ENCODE results near the gene TRAK1.

TRAK1 gene

DNA sequence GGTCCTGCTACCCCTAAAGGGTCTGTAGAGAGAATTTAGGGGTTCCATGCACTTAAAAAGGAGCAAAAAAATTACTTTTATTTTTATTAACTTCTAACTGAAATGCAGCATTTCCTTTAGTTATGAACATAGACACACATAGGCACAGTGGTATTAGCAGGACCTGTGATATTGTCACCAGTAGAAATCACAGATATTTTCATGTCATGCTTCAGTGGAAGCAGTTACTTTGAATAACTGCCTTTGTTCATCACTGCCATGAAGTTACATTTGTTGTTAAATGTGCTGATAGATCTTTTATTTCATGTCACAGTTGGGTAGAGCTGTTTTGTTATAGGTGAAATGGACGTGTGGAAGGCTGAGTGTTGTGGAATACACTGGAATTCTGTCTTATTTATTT lies 37.4 kb downstream of the TRAK1 start:
- DNase-seq = peak; percentile 69 to 77

DNA sequence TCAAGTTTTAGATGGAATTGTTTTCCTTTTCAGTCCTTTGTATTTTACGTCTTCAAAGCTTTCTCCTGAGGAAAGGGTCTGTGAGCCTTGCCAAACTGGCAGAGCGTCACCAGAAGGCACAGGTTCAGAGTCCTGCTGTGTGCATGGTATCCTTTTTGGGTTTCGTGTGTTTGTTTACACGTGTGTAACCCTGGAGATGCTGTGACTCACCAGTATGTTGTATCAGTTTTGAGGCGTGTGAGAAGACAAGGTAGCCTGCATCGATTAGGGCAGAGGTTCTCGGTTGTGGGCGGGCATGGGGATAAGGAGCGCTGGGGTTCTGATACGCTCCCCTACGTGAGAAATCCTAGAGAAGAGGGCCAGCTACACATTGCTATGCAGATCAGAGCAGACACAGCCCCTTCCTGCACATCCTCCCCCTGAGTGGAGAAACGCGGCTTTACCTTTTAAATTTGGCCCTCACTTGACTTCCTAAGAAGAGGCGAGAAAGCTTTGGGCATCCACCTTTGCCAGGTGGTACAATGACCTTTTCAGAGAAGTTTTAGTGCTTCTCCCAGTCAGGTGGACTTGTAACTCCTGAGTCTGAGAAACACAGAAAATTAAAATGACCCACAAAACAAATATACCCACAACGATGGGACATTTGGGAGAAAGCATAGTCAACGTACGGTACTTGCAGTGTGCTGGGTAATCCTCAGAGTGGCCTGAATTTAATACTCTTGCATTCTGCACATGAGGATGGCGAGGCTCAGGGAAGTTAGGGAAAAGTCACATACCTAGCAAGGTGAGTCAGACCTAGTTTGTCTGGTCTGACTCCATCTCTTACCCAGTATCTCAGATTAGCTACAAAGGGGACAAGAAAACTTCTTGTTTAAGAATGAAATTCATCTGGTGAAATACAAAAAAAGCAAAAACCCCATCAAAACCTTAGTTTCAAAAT lies 38.1 kb downstream of the TRAK1 start:
- DNase-seq = peak in 1 of 2 experiments; percentile 38

DNA sequence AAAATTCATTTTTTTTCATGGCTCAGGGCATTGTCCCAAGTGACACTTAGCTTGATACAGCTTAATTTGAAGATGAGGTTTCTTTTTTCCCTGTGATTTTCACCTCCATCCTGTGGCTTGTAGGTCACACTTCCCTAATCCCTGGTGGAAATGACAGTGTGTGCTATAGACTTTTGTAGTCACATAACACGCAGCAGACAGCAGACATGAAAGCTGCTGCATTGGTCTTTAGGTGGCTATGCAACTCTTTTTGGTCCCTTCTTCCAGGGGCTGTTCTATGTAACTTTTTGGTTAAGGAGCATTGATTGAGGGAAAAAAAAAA lies 38.8 kb downstream of the TRAK1 start:
- no peak for DNase-seq

DNA sequence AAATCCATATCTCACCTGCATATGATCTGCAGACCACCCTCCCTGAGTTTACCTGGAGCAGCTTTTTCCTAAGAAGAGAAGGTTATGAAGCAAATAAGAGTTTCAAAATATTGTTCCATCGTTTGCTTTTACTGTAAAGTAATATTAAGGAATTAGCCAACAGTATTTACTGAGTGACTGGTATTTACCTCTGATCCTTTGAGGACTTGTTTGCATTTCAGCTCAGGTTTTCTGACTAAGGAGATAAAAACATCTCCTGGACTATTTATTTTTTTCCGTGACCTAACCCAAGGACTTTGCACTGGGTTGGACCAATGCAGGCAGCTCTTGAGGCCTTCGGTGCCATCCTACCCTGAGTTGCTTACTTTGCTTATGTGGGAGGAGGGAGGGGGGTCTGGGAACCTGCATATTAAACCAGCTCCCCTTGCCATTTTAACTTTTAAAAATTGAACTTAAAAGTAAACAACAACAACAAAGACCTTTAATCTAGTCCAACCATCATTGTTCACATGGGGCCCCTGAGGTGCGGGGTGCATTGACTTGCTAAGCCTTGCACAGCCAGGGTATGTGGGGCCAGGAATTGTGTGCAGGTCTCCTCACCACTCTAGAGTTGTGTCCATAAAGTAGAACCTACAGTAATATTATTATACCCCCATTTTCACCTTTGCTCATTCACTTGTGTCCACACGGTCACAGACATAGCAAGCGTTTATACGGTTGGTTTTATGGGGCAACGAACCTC lies 39.3 kb downstream of the TRAK1 start:
- peak in 1 of 2 experiments; percentile 41 for DNase-seq

DNA sequence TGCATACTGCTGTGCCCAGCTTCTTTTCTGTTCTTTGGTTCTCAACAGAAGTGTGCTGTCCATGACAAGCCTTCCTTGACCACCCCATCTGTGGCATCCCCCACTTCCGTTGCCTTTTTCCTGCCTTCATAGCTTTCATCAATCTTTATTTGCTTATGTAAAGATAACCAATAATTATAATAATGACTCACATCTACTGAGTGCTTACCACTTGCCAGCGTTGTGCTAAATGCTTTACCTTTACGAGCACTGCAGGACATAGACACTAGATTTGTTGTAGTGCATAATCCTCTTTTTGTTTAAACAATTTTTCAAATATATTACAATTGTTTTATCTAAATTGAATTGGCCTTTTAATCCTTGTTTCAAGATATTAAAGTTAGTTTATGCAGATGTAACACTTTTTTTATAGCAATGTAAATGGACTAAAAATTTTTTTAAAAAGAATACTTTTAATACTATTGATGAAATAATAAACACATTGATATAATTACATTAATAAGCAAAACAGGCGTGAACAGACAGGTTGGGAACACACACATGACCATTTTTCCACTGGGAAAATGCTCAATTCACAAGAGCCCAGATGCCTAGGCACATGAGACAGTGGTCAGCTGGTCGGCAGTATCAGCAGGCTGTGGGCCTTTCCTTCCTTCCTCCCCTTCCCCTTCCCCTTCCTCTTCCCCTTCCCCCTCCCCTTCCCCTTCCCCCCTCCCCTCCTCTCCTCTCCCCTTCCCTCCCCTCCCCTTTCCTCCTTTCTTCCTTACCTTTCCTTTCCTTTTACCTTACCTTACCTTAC lies 42.5 kb downstream of the TRAK1 start:
- DNase-seq = no peak

DNA sequence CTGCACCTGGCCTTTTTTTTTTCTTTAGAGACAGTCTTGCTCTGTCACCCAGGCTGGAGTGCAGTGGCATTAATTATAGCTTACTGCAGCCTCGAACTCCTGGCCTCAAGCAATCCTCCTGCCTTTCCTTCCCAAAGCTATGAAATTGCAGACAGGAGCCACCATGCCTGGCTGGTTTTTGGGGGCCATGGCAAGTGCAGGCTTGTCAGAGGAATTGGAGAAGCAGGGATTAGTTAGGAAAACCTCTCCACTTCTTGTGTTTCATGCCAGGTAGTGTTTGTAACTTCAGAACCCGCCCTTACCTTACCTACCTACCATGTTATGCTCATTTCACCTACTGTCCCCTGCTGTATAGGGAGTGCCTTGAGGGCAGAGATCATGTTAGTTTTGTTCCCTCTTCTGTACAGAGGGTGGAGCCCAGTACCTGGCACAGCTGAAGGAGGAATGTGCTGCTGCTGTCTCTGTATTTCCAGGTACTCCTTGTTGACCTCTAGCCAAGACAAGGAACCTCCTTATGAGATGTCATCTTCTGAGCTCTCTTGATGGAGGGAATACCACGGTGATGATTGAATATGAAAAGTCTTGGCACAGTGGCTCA lies 43.8 kb downstream of the TRAK1 start:
- no peak for DNase-seq

DNA sequence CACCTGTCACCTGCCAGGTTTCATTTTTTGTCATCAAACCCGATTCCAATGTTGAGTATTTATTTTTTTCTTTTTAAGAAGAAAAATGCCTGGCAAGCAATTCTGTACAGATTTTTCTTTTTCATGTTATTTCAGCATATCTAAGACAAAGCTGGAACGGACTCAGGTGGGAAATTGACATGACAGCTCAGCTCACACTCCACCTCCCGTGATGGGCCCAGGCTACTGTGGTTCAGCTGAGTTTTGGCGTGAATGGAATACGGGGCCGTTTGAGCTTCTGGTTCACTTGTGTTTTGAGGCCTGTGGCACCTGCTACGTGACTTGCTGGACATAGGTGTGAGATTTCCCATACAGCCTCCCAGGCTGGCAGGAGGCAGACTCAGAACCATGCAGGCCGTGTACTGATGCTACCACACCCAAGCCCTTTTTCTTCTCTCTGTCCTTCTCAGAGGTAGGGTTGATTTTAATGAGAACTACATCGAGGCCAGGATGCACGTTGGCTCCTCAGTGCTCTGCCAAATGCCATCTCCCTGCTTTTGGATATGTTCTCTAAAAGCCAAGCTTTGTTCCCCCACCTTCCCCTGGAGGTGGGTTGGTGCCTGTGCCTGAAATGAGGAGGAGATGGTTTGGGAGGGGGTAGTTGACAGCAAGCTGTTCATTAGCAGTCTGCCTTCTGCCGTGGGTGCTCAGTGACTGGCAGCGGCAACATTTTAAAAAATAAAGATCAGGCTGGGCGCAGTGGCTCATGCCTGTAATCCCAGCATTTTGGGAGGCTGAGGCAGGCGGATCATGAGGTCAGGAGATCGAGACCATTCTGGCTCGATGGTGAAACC lies 48.7 kb downstream of the TRAK1 start:
- DNase-seq = no peak

DNA sequence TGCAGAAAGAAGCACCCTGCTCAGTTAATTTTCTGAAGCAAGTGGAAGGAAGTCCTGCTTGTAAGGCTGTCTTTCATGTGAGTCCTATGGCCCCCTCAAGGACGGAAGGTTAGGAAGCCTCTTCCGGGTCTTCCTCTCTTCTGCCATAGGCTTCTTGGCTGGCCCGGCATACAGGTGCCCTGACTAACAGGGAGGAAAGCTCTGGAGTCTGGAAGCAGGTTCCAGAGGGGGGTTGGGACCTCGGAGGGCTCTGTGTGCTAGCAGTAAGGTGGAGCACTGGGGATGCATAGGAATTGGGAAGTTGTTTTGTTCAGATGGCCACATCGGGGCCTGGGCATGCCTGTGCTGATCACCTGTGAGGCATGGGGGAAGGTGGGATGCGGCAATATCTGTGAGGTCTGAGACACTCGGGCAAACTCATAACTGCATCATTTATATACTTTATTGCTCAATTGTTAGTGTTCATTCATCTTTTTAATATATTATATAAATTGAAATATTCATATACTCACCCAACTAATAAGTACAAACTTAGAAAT lies 49.6 kb downstream of the TRAK1 start:
- DNase-seq = no peak

DNA sequence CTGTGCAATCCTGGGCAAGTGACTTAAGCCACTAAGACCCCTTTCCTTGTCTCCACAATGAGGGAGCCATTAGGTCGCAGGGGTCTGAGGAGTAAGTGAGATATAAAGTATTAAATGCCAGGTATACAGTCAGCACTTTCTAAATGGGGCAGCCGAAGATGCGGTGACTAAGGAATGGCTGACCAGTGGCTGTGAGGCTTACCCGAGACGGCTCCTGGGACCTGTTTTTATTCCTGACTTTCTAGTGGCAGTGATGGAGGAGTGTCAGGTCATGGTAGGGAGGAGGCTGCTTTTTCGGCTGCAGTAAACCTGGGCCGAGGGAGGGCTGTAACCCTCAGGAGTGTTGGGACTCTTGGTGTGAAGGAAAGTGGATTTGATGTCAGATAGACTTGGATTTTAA lies 52.3 kb downstream of the TRAK1 start:
- no peak for DNase-seq

DNA sequence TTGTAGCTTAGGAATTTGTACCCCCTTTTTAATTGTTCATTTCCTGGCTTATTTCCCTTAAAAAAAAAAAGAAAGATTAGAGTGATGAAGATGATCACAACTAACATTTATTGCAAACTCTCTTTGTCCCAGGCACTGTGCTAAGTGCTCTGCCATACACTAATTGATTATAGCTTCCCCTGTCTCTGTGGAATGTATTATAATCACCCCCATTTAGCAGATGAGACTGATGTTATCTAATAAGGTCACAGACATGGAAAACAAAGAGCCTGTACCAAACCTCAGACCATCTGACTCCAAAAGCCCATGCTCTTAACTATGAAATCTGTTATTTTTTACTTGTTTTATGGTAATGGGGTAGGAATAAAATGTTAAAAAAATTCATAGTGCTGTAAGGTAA lies 53.1 kb downstream of the TRAK1 start:
- DNase-seq = no peak

DNA sequence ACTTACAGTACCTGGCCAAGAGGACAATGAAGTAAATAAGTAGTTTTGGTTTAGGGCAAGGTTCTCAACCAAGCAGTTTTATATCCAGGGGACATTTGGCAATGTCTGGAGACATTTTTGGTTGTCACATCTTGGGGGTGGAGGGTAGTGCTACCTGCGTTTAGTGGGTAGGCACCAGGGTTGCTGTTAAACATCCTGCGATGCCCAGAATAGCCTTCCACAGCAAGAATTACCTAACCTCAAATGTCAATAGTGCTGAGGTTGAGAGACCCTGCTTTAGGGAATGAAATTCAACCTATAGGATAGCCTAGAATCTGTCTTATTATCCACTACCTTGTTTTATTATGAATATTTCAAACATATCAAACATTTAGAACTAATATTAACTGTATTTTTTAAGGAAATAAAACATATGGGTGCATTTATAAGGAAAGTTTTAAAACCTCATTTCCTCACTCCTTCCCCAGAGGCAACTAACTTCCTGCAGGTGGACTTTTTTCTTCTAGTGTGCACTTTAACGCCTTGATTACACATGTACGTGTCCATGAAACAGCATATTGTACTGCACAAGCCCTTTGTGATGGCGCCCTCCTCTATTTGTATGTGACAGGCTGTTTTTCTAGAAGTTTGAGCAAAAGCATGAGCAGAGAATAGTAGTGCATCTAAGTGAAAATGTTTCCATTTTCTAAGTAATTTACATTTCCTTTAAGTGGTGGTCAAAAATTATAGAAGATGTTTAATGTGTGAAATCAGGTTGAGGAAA lies 57.1 kb downstream of the TRAK1 start:
- no peak for DNase-seq

DNA sequence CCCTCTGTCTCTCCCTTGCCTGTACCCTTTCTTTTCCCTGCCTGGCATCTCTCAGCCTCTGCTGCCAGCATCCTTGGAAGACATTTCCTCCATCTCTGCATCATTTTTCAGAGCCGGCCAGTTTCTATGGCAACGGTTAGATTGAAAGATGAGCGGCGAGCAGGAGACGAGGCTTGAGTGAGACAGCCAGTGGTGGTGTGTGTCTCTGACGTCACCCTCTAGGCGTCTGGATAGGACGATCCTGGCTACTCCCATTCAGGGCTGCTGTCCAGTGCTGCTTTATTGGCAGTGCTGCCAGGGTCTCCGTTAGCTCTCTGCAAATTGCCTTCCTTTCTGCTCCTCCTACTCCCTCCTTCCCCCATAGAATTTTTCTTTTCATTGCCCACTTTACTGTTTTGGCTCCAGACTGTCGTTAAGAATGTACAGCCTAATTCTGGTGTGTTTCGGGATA lies 57.9 kb downstream of the TRAK1 start:
- DNase-seq = no peak

DNA sequence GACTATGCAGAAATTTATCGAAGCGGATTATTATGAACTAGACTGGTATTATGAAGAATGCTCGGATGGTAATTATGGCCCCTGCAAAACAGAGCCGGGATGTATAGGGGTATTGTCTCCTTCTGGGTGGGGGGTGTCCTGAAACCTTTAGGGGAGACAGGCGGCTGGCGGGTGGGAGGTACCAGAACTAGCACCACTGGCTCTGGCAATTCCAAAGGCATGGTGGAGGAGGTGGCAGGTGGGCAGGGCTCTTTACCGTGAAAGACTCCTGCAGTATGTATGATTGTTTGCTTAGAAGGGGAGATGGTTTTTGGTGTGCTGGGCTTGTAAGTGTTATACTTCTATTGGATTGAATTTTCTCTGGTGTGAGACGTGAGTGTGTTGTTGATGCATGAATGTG lies 58.4 kb downstream of the TRAK1 start:
- no peak for DNase-seq

DNA sequence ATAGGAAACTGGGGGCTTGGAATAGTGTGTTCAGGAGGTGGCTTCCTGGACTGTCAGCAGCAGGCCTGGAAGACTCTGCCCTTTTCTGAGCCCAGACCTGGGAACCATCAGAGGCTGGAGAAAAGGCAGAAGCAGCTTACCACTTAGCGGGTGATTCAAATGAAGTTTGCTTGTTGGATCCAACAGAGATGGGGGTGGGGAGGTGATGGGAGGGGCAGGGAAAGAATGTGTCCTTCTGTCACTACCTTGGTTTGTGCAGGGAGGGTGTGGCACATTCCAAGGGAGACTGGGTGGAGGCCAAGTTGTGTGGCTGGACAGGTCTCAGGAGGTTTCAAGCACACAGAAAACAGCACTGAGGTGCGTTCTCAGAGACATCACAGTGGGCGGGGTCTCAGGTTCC lies 58.8 kb downstream of the TRAK1 start:
- no peak for DNase-seq

DNA sequence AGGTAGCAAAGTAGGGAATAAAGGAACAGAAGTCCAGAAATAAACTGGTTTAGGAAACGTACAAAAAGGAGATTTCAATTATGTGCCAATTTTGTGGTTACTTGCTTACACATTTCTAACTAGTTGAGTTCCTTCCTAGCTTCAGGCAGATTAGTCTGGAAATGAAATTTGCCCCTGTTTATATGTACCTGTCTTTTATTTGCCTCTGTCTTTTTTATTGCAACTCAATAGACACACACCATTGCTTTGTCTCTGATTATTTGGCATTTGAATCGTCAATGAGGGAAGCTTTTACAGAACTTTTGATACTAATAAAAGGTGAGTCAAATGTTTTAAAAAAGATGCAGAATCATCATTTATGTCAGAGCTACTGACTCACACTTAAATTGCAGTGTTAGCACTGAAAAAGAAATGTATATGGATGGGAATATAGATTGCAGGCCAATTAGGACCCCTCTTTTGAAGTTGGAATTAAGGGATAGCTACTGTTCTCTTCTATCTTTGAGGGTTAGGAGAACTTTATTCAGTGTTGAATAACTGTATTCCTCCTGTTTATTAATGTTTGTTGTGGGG lies 60.5 kb downstream of the TRAK1 start:
- DNase-seq = no peak

DNA sequence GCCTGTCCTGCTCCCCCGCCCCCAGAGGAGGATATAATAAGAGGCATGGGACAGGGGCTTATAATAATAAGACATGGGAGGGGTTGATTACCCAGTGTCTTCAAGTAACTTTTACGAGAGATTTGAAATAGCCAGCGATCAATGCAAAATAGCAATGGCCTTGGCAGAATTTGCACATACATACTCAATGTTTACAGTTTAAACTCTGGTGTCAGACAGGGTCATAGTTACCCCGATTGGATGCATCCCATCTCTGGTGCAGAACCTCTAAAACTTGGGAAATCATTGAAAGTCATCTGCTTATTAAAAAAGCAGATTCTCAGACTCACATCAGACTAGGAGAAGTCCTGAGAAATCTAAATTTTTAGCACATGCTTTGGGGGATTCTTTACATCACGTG lies 61.0 kb downstream of the TRAK1 start:
- no peak for DNase-seq

DNA sequence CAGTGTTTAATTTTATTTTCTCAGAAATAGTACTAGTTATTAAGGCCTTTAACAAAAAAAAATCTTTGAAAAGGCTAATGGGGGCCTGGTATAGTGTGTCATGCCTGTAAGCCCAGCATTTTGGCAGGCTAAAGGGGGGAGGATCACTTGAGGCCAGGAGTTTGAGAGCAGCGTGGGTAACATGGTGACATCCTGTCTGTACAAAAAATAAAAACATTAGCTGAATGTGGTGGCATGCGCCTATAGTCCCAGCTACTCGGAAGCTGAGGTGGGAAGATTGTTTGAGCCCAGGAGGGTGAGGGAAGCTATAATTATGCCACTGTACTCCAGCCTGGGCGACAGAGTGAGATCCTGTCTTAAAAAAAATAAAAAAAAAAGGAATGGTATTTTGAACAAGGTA lies 61.9 kb downstream of the TRAK1 start:
- DNase-seq = no peak

DNA sequence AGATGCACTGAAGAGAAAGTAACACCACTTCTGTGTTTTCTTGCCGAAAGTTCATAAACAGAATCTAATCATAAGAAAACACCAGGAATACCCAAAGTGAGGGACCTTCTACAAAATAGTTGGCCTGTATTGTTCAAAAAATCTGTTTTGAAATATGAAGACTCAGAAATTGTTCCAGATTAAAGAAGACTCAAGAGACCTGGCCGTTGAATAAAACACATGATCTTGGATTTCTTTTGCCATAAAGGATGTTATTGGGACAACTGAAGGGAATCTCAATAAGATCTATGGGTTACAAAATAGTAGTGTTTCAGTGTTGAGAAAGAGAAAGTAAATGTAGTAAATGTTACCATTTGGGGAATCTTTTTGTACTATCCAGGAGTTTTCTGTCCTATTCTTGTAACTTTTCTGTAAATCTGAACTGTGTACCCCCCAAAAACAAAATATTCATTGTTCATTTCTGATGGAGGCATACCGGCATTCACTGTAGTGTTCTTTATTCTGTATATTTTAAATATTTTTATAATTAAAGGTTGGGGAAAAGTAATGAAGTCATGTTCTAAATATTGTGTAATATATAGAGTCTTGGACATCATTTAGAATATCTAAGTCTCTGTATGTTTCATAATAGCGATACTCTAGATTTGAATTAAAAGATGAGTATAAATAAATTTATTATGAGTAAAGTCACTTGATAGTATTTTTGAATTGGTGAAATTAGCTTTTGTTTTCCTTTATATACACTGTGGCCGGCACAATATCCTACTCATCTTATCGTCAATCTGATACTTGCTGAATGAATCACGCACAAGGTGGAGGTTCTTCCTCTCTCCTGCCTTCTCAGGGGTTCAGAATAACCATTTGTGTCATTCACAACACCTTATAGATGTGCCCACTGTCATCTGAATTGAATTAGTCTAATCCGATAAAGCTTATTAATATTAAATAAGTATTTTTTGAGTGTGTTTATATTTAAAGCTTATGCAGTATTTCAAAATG lies 66.7 kb downstream of the TRAK1 start:
- no peak for DNase-seq

DNA sequence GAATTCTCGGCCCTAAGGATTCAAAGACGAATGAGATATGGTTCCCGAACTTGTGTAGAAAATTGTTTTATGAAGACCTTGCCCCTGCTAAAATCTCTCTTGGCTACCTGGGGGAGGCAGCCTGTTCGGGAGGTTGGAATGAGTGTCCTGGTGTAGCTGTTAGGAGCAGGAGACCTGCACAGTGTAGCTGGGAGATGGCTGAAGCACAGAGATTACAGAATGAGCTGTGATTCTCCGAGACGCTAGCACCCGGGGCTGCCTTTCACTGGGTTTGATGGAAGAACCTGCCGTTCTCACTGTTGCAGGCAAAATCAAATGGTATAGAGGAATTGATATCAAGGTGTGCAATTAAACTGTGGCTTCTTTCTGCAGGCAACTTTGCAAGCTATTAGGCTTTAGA lies 68.0 kb downstream of the TRAK1 start:
- peak in 1 of 2 experiments; percentile 7 for DNase-seq
